GM19099 (cell line): ENCODE measurements around the gene RIMBP3C.
"Not testable (repeated sequence)": the region's sequence is repeated elsewhere in the genome, so short reads cannot be mapped to it uniquely, and the experiment has no call there.

Source experiments
- POLR2A ChIP-seq: IDR thresholded peaks from 3 replicates; pipeline ENCODE4 v1.6.1; 2011; ENCODE audit warnings: low read depth; ENCODE audit not compliant: insufficient read length; ENCODE audit errors: extremely low read depth

Gene RIMBP3C, protein sequence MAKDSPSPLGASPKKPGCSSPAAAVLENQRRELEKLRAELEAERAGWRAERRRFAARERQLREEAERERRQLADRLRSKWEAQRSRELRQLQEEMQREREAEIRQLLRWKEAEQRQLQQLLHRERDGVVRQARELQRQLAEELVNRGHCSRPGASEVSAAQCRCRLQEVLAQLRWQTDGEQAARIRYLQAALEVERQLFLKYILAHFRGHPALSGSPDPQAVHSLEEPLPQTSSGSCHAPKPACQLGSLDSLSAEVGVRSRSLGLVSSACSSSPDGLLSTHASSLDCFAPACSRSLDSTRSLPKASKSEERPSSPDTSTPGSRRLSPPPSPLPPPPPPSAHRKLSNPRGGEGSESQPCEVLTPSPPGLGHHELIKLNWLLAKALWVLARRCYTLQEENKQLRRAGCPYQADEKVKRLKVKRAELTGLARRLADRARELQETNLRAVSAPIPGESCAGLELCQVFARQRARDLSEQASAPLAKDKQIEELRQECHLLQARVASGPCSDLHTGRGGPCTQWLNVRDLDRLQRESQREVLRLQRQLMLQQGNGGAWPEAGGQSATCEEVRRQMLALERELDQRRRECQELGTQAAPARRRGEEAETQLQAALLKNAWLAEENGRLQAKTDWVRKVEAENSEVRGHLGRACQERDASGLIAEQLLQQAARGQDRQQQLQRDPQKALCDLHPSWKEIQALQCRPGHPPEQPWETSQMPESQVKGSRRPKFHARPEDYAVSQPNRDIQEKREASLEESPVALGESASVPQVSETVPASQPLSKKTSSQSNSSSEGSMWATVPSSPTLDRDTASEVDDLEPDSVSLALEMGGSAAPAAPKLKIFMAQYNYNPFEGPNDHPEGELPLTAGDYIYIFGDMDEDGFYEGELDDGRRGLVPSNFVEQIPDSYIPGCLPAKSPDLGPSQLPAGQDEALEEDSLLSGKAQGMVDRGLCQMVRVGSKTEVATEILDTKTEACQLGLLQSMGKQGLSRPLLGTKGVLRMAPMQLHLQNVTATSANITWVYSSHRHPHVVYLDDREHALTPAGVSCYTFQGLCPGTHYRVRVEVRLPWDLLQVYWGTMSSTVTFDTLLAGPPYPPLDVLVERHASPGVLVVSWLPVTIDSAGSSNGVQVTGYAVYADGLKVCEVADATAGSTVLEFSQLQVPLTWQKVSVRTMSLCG (N-terminal part only)

DNA sequence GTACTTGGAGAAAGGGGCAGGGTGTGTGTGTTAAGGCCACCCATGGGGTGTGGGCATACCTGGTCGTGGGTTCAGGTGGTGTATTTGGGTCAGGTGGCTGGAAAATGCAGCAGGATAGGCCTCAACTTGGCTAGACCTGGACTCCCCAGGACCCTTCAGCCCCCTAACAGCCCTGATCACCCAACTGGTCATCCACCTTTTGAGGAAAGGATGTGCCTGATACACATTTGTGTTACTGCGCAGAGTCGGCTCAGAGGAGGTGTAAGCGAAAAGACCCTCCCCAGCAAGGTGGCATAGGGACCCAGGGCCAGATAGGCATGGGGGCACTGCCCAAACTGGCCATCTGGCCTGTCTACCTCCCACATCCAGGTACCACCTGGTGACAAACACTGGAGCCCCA is at the start of gene RIMBP3C:
TSS of gene RIMBP3C (minus strand) at position 101 of the 400 bp plus-strand sequence. CDS start 485 bp downstream, outside the sequence.
- not testable (repeated sequence) for TF ChIP-seq POLR2A

DNA sequence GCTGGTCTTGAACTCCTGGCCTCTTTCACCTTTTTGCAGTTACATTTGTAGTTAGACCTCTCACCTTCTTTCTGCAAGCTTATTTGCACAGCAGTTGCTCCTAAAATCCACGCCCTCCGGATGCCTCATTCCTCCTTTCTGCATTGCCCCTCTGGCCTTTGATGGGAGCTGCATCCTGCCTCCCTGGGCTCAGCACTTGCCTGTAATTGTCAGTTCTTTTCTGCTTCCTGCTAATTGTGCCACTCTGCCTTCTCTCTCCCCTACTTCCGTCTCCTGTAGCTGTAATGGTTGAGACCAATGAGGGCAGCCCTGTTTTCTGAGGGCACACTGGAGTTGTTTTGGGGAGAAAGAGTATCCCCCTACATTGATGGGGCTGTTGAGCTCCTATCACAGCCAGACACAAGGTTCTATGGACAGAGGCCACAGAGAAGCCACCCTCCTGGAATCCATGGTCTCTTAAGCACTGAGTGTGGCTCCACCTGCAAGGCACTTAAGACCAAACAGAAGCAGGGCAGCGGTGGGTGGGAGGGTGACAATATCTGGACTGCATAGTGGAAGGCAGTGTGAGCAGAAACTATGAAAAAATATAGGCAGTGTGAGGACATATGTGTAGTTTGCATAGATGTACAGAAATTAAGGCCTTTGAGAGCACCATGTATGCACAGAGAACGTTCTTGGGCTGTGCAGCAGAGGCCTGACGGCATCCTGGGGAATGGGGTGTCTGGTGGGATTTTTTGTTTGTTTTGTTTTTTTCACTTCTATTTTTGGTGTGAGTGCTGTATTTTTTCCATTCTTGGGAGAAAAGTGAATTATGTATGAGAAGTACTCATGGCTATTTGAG is 48.0 kb upstream of the RIMBP3C start:
- TF ChIP-seq POLR2A = no peak

DNA sequence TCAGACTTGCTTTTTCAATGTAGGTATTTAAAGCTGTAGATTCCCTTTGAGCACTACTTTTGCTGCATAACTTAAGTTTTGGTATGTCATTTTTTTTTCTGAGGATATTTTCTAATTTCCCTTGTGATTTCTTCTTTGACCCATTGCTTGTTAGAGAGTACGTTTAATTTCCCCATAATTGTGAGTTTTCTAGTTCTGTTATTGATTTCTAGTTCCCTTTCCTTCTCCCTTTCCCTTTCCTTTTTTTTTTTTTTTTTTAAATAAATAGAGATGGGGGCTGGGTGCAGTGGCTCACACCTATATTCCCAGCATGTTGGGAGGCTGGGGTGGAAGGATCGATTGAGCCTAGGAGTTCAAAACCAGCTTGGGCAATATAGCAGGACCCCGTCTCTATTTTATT is 47.0 kb upstream of the RIMBP3C start:
- TF ChIP-seq POLR2A = no peak

DNA sequence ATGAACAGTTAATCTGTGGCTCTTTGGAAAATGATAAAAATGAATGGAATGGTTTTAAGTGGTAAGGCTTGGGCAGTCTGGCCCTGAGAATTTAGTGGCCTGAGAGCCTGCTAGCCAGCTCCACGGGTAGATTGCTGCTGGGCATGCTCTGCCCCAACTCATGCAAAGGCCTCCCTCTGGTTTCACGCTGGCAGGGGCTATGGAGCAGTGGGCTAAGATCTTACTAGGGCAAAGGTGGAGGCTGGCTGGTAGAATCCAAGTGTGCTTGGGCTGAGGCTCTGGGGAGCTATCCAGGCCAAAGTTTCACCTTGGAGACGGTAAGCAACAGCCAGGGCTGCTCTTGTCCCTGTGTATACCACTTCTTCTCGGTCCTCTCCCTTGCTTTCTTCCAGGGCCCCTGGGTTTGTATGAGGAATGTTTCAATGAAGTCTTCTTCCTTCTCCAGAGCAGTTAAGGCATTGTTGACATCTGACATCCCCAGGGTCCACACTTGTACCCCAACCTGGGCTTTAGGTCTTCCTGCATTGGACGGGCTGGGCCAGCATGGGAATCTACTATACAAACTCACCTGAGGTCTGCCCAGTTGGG is 43.7 kb upstream of the RIMBP3C start:
- TF ChIP-seq POLR2A = no peak

DNA sequence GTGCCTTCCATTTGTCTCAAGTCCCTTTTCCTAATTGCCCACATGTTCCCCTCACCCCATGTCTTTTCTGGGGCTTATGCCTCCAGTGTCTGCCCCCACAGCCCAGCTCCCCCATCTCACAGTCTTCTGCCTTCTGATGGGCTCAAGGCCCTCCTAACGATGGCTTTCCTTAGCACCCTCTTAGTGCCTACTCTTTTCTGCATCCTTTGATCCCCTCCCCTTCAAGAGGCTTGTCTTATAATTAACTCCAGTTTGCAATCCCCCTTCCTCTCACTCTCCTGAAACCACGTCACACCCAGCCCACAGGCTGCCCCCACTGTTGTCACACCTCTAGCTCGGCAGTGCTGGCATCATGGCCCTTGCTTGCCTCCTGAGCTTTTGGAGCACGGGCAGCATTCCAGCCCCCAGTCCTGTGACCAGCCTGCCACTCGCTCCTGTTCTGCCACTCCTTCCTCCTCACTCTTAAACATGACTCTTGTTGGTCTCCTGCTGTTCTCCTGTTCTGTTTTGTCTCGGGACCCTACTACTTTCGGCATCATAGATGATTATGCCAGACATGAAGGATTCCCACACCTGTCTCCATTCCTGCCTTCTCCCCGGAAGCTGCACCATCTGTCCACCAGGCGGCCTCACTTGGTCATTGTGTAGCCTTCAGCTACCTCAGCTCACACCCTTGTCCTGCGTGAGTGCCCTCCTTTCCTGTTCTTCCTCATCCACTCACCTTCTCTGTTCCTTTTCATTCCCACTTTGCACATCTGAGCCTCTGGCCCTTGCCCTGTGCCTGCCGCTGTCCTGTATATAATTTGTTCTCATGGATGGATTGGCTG is 42.4 kb upstream of the RIMBP3C start:
- TF ChIP-seq POLR2A = no peak

DNA sequence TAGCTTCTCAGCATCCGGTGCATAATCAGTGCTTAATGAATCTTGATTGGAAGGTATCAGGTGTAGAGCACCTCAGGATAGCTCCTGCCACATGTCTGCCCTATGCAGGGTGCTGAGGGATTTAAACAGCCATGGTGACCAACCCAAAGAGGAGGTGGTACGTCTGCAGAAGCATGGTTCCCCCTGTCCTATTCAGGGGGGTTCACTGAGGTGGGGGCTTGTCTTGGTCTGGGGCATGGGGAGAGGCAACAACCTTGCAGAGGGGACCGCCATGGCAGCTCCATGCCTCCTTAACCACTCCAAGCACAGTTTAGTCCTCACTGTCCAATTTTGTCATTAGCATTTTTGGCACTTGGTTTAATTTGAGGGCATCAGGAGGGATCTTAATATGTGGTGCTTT is 41.2 kb upstream of the RIMBP3C start:
- TF ChIP-seq POLR2A = no peak

DNA sequence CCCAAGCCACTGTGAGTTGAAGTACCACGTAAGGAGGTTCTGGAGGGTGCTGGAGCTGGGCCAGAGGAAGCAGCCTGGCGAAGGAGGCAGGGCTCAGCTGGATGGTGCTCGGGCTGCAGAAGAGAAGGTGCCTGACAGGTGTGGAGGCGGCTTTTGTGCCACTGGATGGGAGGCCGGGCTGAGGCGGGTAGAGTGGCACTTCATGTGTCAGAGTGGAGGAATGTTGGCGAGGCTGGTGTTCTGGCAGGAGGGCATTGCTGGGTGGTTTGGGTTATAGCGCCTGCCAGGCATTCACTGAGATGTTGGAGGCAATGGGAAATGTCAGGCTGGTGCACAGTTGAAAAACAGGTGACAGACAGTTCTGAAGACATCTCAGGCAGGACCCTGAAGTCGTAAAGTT is 40.4 kb upstream of the RIMBP3C start:
- TF ChIP-seq POLR2A = no peak

DNA sequence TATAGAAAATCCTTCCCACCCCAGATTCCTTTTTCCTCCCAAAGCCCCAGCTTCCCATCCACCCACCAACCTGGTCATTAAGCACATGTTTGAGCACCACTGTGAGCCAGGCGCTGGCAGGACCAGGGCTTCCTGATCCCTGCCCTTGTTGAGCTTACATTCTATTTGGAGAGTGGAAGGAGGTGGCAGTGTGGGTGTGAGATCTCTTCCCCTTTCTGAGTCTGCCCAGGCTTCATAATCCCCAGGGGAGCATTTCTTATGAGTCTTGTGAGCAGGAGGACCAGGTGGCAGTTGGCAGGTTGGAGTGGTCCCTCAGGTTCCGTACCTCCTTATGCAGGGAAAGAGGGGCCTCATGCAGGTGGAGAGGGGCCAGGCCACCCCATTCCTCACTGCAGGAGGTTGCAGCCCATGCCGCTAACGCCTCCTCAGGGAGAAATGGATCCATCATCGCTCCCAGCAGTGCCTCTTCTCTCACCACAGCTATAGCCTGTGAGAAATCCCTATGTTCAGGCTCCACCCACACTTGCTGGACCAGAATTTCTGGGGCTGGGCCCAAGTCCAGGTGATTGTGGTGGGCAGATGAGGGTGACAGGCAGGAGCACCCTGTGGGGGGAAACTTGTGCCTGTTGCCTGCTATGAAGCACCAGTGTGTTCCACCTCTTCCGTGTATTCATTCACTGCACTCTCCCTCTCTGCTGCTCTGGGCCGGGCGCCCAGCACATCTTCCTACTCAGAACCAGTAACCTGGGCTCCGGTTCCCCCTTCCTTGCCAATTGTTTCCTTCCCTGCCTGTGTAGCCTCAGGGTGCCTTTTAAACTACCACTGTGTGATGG is 39.8 kb upstream of the RIMBP3C start:
- no peak for TF ChIP-seq POLR2A

DNA sequence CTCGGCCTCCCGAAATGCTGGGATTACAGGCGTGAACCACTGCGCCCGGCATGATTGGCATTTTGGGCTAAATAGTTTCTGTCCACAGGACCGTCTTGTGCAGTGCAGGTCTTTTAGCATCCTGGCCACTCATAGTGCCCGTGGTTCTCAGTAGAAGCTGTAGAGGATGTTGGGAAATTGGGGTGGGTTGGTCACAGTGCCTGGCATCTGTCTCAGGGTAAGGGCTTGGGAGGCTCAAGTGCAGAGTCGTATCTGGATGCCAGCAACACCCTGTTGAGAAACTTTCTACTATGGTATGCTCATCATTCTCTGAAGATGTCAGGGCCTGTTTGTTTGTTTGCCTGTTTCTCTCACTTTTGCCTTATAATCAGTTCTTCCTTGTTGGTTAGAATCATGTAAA is 38.1 kb upstream of the RIMBP3C start:
- TF ChIP-seq POLR2A = no peak

DNA sequence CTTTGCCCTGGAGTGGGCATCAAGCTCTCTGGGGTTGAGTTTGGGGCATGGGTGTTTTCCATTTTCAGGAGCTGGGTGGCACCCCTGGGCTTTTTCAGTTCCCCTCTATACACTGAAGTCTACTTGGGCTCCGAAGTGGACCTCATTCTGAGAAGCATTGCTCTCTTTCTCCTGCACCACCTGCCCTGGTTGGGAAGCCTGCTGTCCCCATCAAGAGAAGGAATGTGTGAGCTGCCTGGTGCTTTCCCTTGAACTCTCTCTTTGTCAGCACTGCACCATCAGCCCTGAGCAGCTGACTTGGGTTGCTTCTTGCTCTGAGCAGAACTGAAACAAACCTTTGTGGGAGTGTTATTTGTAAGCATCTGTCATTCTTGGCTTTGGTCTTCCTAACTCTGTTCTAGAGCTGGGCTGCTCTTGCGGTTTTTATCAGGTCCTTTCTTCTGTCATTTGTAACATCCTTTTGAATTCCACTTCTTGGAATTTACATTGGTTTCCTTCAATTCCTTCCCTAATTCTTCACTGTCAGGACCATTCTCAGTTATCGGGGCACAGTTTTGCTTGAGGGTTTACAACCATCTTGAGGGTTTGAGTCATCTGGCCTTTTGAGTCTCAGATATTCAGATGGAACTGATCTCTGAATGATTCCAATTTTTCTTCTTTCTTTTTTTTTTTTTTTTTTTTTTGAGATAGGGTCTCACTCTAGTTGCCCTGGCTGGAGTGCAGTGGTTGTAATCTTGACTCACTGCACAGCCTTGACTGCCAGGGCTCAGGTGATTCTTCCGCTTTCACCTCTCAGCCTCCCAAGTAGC is 36.7 kb upstream of the RIMBP3C start:
- TF ChIP-seq POLR2A = no peak

DNA sequence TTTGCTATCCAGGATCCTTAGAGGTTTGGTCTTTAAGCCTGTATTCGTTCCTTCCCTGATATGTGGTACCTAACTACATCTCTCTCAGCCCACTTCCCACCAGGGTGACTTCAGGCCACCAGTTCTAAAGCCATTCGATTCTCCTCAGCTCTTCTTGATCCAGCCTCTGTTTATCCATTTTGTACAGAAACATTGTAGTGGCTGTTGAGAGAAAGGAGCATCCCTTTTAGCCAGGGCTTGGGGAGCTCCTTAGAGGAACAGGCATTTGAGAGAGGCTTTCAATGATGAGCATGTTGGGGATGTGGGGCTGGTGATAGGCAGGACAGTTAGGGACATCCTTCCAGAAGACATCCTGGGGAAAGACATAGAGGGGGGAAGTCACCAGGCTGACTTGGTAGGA is 34.1 kb upstream of the RIMBP3C start:
- TF ChIP-seq POLR2A = no peak
